Thyroid gland (tissue), 4 donors: ENCODE measurements around the gene CAPN5. TPM values are rescaled to one million over a fixed set of nuclear protein-coding genes. Genes with fewer than 3 reads are reported as not detected.

Source experiments
- DNase-seq, 2 donors: peaks; one replicate each; pipeline ENCODE4 v3.0.0-alpha.2; 2019
- H3K27ac ChIP-seq, 3 donors: fragments of 200-600 bp; sonication (generic); 1 replicate in 2 of 3; 2 replicates in 1 of 3; pipeline ENCODE4 v1.5.1; 2016 to 2019; ENCODE audit warnings: mild to moderate bottlenecking in 1 of 3, moderate library complexity in 1 of 3
- H3K27me3 ChIP-seq: fragments of 200-600 bp; sonication (generic); one replicate; pipeline ENCODE4 v1.5.1; 2019
- H3K36me3 ChIP-seq, 2 donors: fragments of 200-600 bp; sonication (generic); one replicate each; pipeline ENCODE4 v1.5.1; 2016 to 2019
- H3K4me1 ChIP-seq, 2 donors: fragments of 200-600 bp; sonication (generic); one replicate each; pipeline ENCODE4 v1.5.1; 2017 to 2019
- H3K4me3 ChIP-seq, 3 donors: fragments of 200-600 bp; sonication (generic); replicated peaks in 1 of 3; 1 replicate in 2 of 3; 2 replicates in 1 of 3; pipeline ENCODE4 v1.5.1; 2016; ENCODE audit warnings: mild to moderate bottlenecking in 1 of 3
- H3K9me3 ChIP-seq: fragments of 200-600 bp; sonication (generic); one replicate; pipeline ENCODE4 v1.5.1; 2017
- CTCF ChIP-seq, 6 experiments: fragments of 200-600 bp in 3 of 6; fragments of 450-650 bp in 3 of 6; sonication (generic) in 3 of 6; IDR thresholded peaks; one replicate each; pipeline ENCODE4 v1.5.1; 2016 to 2019; ENCODE audit warnings: antibody characterized with exemption in 6 of 6, mild to moderate bottlenecking in 2 of 6, inconsistent platforms in 1 of 6, moderate library complexity in 1 of 6
- POLR2A ChIP-seq, 2 donors: fragments of 450-650 bp; IDR thresholded peaks; one replicate each; pipeline ENCODE4 v1.6.1; 2017; ENCODE audit warnings: antibody characterized with exemption in 2 of 2, mild to moderate bottlenecking in 2 of 2, moderate library complexity in 1 of 2
- WGBS, 2 donors: methylation state at CpG; one replicate each; pipeline ENCODE4 v1.1.5; 2017; 5-methylcytosine and 5-hydroxymethylcytosine counted together
- intact Hi-C: fragments of 100-400 bp; cut with DNase I; formaldehyde crosslinking; loops from one replicate; pipeline ENCODE4 v1.15.1; 2023
- total RNA-seq, 4 donors: library from RNA; depleted of rRNA; stranded (reverse); fragments of >200 nt; gene quantifications; one replicate each; pipeline ENCODE4 v1.2.3, GENCODE V29; 2016

Gene CAPN5
- total RNA-seq, 4 donors from 2014 or later: 3.0 to 5.6 (median 4.1) TPM

GRCh38 chr11:77074626-77075221 lies 8.0 kb downstream of the CAPN5 start:
- peak overlapping the region in 1 of 3 donors; percentile 56 for H3K27ac ChIP-seq
- H3K27me3 ChIP-seq: no peaks in the 10 kb centered on the region
- 87 to 92% methylated on average over 12 to 15 of the region's 15 CpGs for WGBS, 2 donors
- H3K9me3 ChIP-seq: no peaks in the 10 kb centered on the region
- TF ChIP-seq POLR2A (IDR thresholded peaks at IDR 0.05) (no peak), CTCF (IDR thresholded peaks at IDR 0.05) (no peak)
- no peak overlapping the region for H3K4me3 ChIP-seq
- intact Hi-C loops: no loop called here
- peaks cover 0 to 32% of the 10 kb centered on the region in 2 donors for H3K4me1 ChIP-seq
- no peak for DNase-seq
- no peaks in the 10 kb centered on the region for H3K36me3 ChIP-seq

DNA sequence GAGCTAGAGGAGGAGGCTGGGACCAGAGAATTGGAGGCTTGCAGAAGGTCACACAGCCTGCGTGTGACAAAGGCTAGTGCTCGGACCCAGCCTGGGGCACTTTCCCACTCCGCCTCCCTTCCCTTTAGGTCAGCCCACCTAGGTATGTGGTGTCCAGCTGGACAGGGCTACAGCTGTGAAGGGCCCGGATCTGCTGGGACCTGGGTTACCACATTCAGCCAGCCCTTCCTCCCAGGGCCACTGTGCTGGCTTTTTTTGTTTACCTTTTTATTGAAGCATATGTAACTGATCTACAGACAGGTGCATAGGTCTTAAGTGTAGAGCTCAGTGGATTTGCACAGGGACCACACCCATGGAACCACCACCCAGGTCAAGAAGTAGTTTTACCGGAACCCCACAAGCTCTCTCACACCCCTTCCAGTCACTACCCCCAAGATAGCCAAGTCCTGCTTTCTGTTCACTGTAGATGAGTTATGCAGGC lies 8.7 kb downstream of the CAPN5 start:
- no peak for TF ChIP-seq CTCF (IDR thresholded peaks at IDR 0.05)
- TF ChIP-seq POLR2A (IDR thresholded peaks at IDR 0.05): no peak
- DNase-seq: no peak
- WGBS, 2 donors: 93% methylated on average over 5 of the region's 5 CpGs
- no peaks in the 10 kb centered on the region for H3K27me3 ChIP-seq
- H3K9me3 ChIP-seq: no peaks in the 10 kb centered on the region
- H3K4me1 ChIP-seq: peaks cover 0 to 32% of the 10 kb centered on the region in 2 donors
- H3K36me3 ChIP-seq: no peaks in the 10 kb centered on the region
- H3K27ac ChIP-seq: no peak overlapping the region
- intact Hi-C loops: no loop called here
- H3K4me3 ChIP-seq: no peak overlapping the region

GRCh38 chr11:77079666-77080065 lies 12.9 kb downstream of the CAPN5 start:
- H3K4me1 ChIP-seq: peaks cover 5 to 12% of the 10 kb centered on the region in 2 donors
- DNase-seq: no peak
- WGBS, 2 donors: 98 to 99% methylated on average over 2 of the region's 2 CpGs
- TF ChIP-seq CTCF (IDR thresholded peaks at IDR 0.05): no peak
- no peak for TF ChIP-seq POLR2A (IDR thresholded peaks at IDR 0.05)
- H3K27me3 ChIP-seq: no peaks in the 10 kb centered on the region
- no peak overlapping the region for H3K4me3 ChIP-seq
- H3K36me3 ChIP-seq: no peaks in the 10 kb centered on the region
- intact Hi-C loops: no loop called here
- H3K27ac ChIP-seq: no peak overlapping the region
- H3K9me3 ChIP-seq: no peaks in the 10 kb centered on the region

DNA sequence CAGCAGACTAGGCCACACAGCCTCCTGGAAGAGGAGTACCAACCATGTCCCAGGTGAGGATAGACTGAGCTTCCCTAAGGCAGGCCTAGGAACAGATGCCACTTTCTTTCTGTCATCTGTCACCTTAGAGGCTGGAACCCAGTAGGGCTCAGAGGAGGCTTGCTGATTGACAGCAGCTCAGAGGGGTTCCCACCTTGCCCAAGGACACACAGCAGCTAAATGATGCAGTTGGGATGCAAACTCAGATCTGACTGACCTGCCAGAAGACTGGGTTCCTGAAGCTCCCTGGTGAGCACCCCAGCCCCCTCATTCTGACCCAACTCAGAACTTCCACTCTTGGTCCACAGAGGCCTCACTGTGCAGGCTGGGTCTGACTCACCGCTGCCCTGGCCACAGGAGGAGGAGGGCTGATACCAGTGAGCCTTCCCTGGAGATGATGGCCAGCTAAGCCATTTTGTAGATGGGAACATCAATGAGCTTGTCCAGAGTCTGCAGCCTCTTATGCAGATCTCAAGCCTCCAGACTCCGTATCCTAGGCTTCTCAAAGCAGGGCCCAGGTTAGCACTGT lies 14.0 kb downstream of the CAPN5 start:
- H3K9me3 ChIP-seq: no peaks in the 10 kb centered on the region
- no peaks in the 10 kb centered on the region for H3K27me3 ChIP-seq
- intact Hi-C loops: no loop called here
- TF ChIP-seq CTCF (IDR thresholded peaks at IDR 0.05) (no peak), POLR2A (IDR thresholded peaks at IDR 0.05) (no peak)
- no peak overlapping the region for H3K27ac ChIP-seq
- no peak for DNase-seq
- no peak overlapping the region for H3K4me3 ChIP-seq
- peaks cover 5 to 10% of the 10 kb centered on the region in 2 donors for H3K4me1 ChIP-seq
- no peaks in the 10 kb centered on the region for H3K36me3 ChIP-seq
- WGBS, 2 donors: 83 to 100% methylated on average over 1 of the region's 2 CpGs

DNA sequence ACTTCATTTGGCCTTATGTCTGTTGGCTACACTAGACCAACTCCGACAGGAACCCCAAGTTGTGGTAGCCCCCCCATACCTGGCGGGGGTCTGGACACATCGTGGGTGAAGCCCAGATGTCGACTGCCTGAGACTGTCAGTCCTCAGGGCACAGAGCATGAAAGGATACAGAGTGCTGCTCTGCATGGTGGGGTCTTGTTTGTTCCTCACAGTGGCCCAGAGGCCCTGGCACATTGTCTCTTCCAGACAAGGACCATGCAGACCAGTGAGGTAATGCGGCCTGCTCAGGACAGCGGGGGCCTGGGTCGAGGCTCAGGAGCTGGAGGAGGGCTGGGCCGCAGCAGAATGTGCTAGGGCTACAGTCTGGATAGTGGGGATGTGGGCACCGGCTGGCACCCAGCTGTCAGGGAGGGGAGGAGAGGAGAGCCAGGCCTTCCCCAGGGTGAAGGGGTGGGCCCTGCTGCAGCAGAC lies 14.6 kb downstream of the CAPN5 start:
- Histone ChIP-seq H3K27me3 (no peaks in the 10 kb centered on the region), H3K4me3 (no peak overlapping the region), H3K36me3 (no peaks in the 10 kb centered on the region), H3K4me1 (peaks cover 5 to 10% of the 10 kb centered on the region in 2 donors), H3K9me3 (no peaks in the 10 kb centered on the region), H3K27ac (no peak overlapping the region)
- DNase-seq: no peak
- intact Hi-C loops: no loop called here
- TF ChIP-seq POLR2A (IDR thresholded peaks at IDR 0.05) (no peak), CTCF (IDR thresholded peaks at IDR 0.05) (no peak)
- 95 to 98% methylated on average over 5 to 9 of the region's 9 CpGs for WGBS, 2 donors
